Keratinocyte (primary cell): ENCODE results near the gene TMEM80. TPM values are rescaled to one million over a fixed set of nuclear protein-coding genes. Genes with fewer than 3 reads are reported as not detected.

ENCODE experiments used
- DNase-seq: peaks from one replicate; pipeline ENCODE4 v3.0.0-alpha.2; 2011; ENCODE audit warnings: low read depth, missing footprints, low spot score
- FAIRE-seq: peaks from 2 replicates; lab custom pipeline; 2011; peaks lifted over from hg19 to GRCh38; lab: Jason Lieb, UNC
- H2AFZ ChIP-seq: 2 replicates; pipeline ENCODE4 v1.6.0; 2012; ENCODE audit warnings: low read length, control low read depth, inconsistent platforms; ENCODE audit not compliant: control insufficient read depth
- H3K27ac ChIP-seq: 2 replicates; pipeline ENCODE4 v1.5.1; 2011; ENCODE audit warnings: low read length; ENCODE audit not compliant: control insufficient read depth, insufficient read depth
- H3K27me3 ChIP-seq: 3 replicates; pipeline ENCODE4 v1.6.0; 2011; ENCODE audit warnings: low read length; ENCODE audit not compliant: control insufficient read depth, insufficient read depth; ENCODE audit errors: extremely low read depth
- H3K36me3 ChIP-seq, 2 experiments: 2 replicates in 1 of 2; 3 replicates in 1 of 2; pipeline ENCODE4 v1.5.1; 2011; ENCODE audit warnings: low read length in 2 of 2, mild to moderate bottlenecking in 1 of 2; ENCODE audit not compliant: control insufficient read depth in 2 of 2, insufficient read depth in 2 of 2; ENCODE audit errors: extremely low read depth in 1 of 2
- H3K4me1 ChIP-seq: 3 replicates; pipeline ENCODE4 v1.5.1; 2011; ENCODE audit warnings: low read length; ENCODE audit not compliant: control insufficient read depth, insufficient read depth; ENCODE audit errors: extremely low read depth
- H3K4me2 ChIP-seq: 3 replicates; pipeline ENCODE4 v1.6.0; 2011; ENCODE audit warnings: low read depth, low read length; ENCODE audit not compliant: control insufficient read depth, insufficient read depth; ENCODE audit errors: extremely low read depth
- H3K4me3 ChIP-seq, 3 experiments: fragments of 200-600 bp in 1 of 3; sonication (generic) in 1 of 3; 2 replicates in 2 of 3; 3 replicates in 1 of 3; pipeline ENCODE4 v1.5.1; 2011 to 2016; ENCODE audit warnings: low read length in 3 of 3, mild to moderate bottlenecking in 3 of 3, control low read depth in 2 of 3, inconsistent platforms in 1 of 3, low read depth in 1 of 3, mixed read lengths in 1 of 3, mixed run types in 1 of 3, moderate library complexity in 1 of 3; ENCODE audit not compliant: control insufficient read depth in 2 of 3, insufficient read depth in 2 of 3; ENCODE audit errors: extremely low read depth in 1 of 3
- H3K79me2 ChIP-seq: 2 replicates; pipeline ENCODE4 v1.6.0; 2012; ENCODE audit warnings: low read length; ENCODE audit not compliant: control insufficient read depth, insufficient read depth
- H3K9ac ChIP-seq: 3 replicates; pipeline ENCODE4 v1.6.0; 2011; ENCODE audit warnings: low read length; ENCODE audit not compliant: control insufficient read depth, insufficient read depth; ENCODE audit errors: extremely low read depth
- H3K9me1 ChIP-seq: 3 replicates; pipeline ENCODE4 v1.6.0; 2011; ENCODE audit warnings: low read length; ENCODE audit not compliant: control insufficient read depth, insufficient read depth; ENCODE audit errors: extremely low read depth
- H3K9me3 ChIP-seq: 2 replicates; pipeline ENCODE4 v1.5.1; 2012; ENCODE audit warnings: low read depth, low read length; ENCODE audit not compliant: control insufficient read depth
- H4K20me1 ChIP-seq: 3 replicates; pipeline ENCODE4 v1.6.0; 2011; ENCODE audit warnings: low read length; ENCODE audit not compliant: control insufficient read depth, insufficient read depth; ENCODE audit errors: extremely low read depth
- CTCF ChIP-seq, 3 experiments: IDR thresholded peaks in 1 of 3; conservative IDR thresholded peaks in 1 of 3; optimal IDR thresholded peaks in 1 of 3; 2 replicates in 2 of 3; 3 replicates in 1 of 3; pipeline versions ENCODE3 to v1.5.1; 2011; ENCODE audit warnings: low read length in 3 of 3, mild to moderate bottlenecking in 3 of 3, moderate library complexity in 2 of 3, control low read depth in 1 of 3, inconsistent platforms in 1 of 3; ENCODE audit not compliant: insufficient read depth in 2 of 3; ENCODE audit errors: extremely low read depth in 1 of 3
- EZH2 ChIP-seq: IDR thresholded peaks from one replicate; pipeline ENCODE4 v1.6.1; 2012; ENCODE audit warnings: inconsistent platforms, mild to moderate bottlenecking, low read length, moderate library complexity
- dilution Hi-C: fragments of 300-500 bp; cut with MboI; formaldehyde crosslinking; loops from one replicate; pipeline ENCODE4 v1.7.0; 2020; ENCODE audit warnings: low sequenced_read_pairs; ENCODE audit not compliant: extremely low pct_ligation_motif_present
- polyA plus RNA-seq, 5 experiments: library from polyadenylated mRNA; depleted of rRNA in 3 of 5; stranded (reverse) in 3 of 5; stranded (forward) in 1 of 5; unstranded in 1 of 5; fragments of >200 nt; gene quantifications; 1 replicate in 1 of 5; 2 replicates in 3 of 5; 3 replicates in 1 of 5; pipeline versions ENCODE4 v1.2.1 to v1.2.3, GENCODE V29; 2011 to 2012; ENCODE audit warnings: missing spikeins in 2 of 5, low read depth in 1 of 5, low replicate concordance in 1 of 5

TMEM80 gene
- polyA plus RNA-seq, 1 donor (not counting 4 experiments of a cell fraction or from before 2014, with no cell fraction given), result 29.8 TPM

- FAIRE-seq (no peak), DNase-seq (no peak)
- H3K4me1 ChIP-seq, result peaks cover 31% of the 10 kb centered on the region
- peaks cover 9 to 26% of the 10 kb centered on the region in 2 experiments for H3K36me3 ChIP-seq
- no peaks in the 10 kb centered on the region for H4K20me1 ChIP-seq
- H3K9ac ChIP-seq, result no peak overlapping the region
- H3K79me2 ChIP-seq, result peaks cover 22% of the 10 kb centered on the region
- TF ChIP-seq EZH2 (no peak), CTCF (optimal IDR thresholded peaks at IDR 0.05 in 1 of 3, IDR thresholded peaks at IDR 0.05 in 1 of 3, conservative IDR thresholded peaks at IDR 0.05 in 1 of 3; ENCODE audit: extremely low read depth in 1 of 3, insufficient read depth in 2 of 3, low read length in 3 of 3) (no peak)
- H3K4me3 ChIP-seq, result no peak overlapping the region
- no peaks in the 10 kb centered on the region for H3K9me1 ChIP-seq
- no peak overlapping the region for H3K4me2 ChIP-seq
- no peak overlapping the region for H3K27ac ChIP-seq
- H3K27me3 ChIP-seq, result no peaks in the 10 kb centered on the region
- no peaks in the 10 kb centered on the region for H3K9me3 ChIP-seq
- dilution Hi-C loops, result no loop called here
- H2AFZ ChIP-seq, result no peak overlapping the region
These were observed 6.3 kb downstream of the TMEM80 start for GRCh38 chr11:701741-702461.

GRCh38 chr11:702462-703461 is 7.1 kb downstream of the TMEM80 start:
- Histone ChIP-seq H3K36me3 (peaks cover 9 to 26% of the 10 kb centered on the region in 2 experiments), H3K9ac (no peak overlapping the region)

More at GRCh38 chr11:702462-703461, 7.1 kb downstream of the TMEM80 start:
- Histone ChIP-seq H3K4me2 (no peak overlapping the region), H3K27ac (no peak overlapping the region), H2AFZ (no peak overlapping the region), H3K27me3 (no peaks in the 10 kb centered on the region), H3K9me1 (no peaks in the 10 kb centered on the region), H3K9me3 (no peaks in the 10 kb centered on the region), H3K79me2 (peaks cover 29% of the 10 kb centered on the region), H3K4me1 (peaks cover 30% of the 10 kb centered on the region), H4K20me1 (no peaks in the 10 kb centered on the region), H3K4me3 (no peak overlapping the region)
- dilution Hi-C loops, result no loop called here
- FAIRE-seq, result no peak
- DNase-seq, result no peak
- TF ChIP-seq CTCF (optimal IDR thresholded peaks at IDR 0.05 in 1 of 3, IDR thresholded peaks at IDR 0.05 in 1 of 3, conservative IDR thresholded peaks at IDR 0.05 in 1 of 3; ENCODE audit: extremely low read depth in 1 of 3, insufficient read depth in 2 of 3, low read length in 3 of 3) (no peak), EZH2 (no peak)
